Loucy (cell line): Measurements from ENCODE around the gene TM4SF1.

Source experiments
- CTCF ChIP-seq: fragments of 200-600 bp; sonication (generic); conservative IDR thresholded peaks from 2 replicates; pipeline ENCODE4 v1.5.1; 2014; ENCODE audit warnings: mild to moderate bottlenecking, antibody characterized with exemption, low read length
- EZH2phosphoT487 ChIP-seq: fragments of 200-600 bp; IDR thresholded peaks from 2 replicates; pipeline ENCODE4 v1.6.1; 2018; ENCODE audit warnings: antibody characterized with exemption, mild to moderate bottlenecking, moderate library complexity, borderline replicate concordance

GRCh38 chr3:149371723-149372114 lies 5.7 kb downstream of the TM4SF1 start:
- no peak for TF ChIP-seq EZH2phosphoT487
- no peak for TF ChIP-seq CTCF
